Measurements from ENCODE around the gene MYMK. TPM values are rescaled to one million over a fixed set of nuclear protein-coding genes. Genes with fewer than 3 reads are reported as not detected.
A peak's percentile ranks its signal among the peaks of the same experiment; 100 is the strongest.

Gene MYMK
- total and polyA plus RNA-seq, 2 of the 13 experiments (the other 11 are each of a cell fraction or from before 2014, with no cell fraction given): not detected

DNA sequence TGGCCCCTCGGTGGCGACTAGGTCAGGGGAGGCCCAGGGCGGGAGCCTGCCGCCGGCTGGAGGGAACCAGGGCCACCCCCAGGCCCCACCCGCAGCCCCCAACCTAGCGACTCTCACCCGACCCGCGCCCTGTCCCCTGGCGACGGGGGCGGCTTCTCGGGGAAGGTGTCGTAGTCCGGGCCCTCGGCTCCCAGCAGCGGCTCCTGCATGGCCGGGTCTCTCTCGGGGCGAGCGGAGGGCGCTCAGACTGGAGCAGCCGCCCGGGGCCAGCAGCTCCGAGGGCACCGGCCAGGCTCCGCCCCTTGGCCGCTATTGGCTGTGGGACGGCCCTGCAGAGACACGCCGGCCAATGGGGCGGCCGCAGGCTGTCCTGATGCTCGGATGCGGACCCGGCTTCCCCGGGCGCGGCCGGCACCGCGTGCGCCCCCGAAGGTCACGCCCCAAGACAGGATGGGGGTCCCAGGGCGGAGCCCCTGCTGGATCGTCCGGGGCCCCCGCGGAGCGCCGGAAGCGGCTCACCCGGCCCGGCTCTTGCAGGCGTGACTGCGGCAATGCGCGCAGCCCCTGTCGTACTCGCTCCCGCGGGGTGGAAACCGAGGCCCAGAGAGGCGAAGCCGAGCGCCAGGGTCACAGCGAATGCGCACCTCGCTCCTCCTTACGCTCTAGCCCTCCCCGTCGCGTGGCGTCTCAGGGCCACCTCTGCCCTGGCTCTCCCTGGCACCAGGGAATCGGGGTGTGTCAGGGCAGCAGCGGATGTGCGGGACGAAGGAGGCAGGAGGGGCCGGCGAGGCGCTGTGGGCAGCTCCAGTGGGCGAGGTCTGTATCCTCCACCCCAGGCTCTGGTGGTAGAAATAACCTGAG is 45.7 kb downstream of the MYMK start, which contains the start of gene SLC2A6 (continued):
- TF ChIP-seq, protein P1, sequence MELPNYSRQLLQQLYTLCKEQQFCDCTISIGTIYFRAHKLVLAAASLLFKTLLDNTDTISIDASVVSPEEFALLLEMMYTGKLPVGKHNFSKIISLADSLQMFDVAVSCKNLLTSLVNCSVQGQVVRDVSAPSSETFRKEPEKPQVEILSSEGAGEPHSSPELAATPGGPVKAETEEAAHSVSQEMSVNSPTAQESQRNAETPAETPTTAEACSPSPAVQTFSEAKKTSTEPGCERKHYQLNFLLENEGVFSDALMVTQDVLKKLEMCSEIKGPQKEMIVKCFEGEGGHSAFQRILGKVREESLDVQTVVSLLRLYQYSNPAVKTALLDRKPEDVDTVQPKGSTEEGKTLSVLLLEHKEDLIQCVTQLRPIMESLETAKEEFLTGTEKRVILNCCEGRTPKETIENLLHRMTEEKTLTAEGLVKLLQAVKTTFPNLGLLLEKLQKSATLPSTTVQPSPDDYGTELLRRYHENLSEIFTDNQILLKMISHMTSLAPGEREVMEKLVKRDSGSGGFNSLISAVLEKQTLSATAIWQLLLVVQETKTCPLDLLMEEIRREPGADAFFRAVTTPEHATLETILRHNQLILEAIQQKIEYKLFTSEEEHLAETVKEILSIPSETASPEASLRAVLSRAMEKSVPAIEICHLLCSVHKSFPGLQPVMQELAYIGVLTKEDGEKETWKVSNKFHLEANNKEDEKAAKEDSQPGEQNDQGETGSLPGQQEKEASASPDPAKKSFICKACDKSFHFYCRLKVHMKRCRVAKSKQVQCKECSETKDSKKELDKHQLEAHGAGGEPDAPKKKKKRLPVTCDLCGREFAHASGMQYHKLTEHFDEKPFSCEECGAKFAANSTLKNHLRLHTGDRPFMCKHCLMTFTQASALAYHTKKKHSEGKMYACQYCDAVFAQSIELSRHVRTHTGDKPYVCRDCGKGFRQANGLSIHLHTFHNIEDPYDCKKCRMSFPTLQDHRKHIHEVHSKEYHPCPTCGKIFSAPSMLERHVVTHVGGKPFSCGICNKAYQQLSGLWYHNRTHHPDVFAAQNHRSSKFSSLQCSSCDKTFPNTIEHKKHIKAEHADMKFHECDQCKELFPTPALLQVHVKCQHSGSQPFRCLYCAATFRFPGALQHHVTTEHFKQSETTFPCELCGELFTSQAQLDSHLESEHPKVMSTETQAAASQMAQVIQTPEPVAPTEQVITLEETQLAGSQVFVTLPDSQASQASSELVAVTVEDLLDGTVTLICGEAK (IDR thresholded peaks at IDR 0.05): no peak
- TF ChIP-seq, protein P1 (CRISPR knock-in tag; IDR thresholded peaks at IDR 0.05): 0 out of 2 replicates have a peak, but pooled peaks have one; percentile 21
- TF ChIP-seq, protein P2, sequence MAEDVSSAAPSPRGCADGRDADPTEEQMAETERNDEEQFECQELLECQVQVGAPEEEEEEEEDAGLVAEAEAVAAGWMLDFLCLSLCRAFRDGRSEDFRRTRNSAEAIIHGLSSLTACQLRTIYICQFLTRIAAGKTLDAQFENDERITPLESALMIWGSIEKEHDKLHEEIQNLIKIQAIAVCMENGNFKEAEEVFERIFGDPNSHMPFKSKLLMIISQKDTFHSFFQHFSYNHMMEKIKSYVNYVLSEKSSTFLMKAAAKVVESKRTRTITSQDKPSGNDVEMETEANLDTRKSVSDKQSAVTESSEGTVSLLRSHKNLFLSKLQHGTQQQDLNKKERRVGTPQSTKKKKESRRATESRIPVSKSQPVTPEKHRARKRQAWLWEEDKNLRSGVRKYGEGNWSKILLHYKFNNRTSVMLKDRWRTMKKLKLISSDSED (CRISPR knock-in tag; IDR thresholded peaks at IDR 0.05): 0 out of 2 replicates have a peak, but pooled peaks have one; percentile 37
- TF ChIP-seq NFYB (CRISPR knock-in tag; IDR thresholded peaks at IDR 0.05): peak; percentile 92
- peak; percentile 39; the same call in 1 of the 2 replicates for TF ChIP-seq ARHGAP35 (CRISPR knock-in tag; IDR thresholded peaks at IDR 0.05; ENCODE audit: borderline replicate concordance)
- peak; percentile 32; the same call in 1 of the 2 replicates for TF ChIP-seq ZNF547 (CRISPR knock-in tag; IDR thresholded peaks at IDR 0.05)
- TF ChIP-seq POLR2AphosphoS5 (IDR thresholded peaks at IDR 0.05; ENCODE audit: low read depth, low read length): peak; percentile 48; the same call in 1 of the 2 replicates
- TF ChIP-seq DMAP1 (CRISPR knock-in tag; IDR thresholded peaks at IDR 0.05): peak; percentile 18; the same call in 1 of the 2 replicates
- TF ChIP-seq, protein P3, sequence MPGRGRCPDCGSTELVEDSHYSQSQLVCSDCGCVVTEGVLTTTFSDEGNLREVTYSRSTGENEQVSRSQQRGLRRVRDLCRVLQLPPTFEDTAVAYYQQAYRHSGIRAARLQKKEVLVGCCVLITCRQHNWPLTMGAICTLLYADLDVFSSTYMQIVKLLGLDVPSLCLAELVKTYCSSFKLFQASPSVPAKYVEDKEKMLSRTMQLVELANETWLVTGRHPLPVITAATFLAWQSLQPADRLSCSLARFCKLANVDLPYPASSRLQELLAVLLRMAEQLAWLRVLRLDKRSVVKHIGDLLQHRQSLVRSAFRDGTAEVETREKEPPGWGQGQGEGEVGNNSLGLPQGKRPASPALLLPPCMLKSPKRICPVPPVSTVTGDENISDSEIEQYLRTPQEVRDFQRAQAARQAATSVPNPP (CRISPR knock-in tag; IDR thresholded peaks at IDR 0.05): peak; percentile 68; the same call in 1 of the 2 replicates
- peak; percentile 52; the same call in 1 of the 2 replicates for TF ChIP-seq HDAC1 (CRISPR knock-in tag; IDR thresholded peaks at IDR 0.05)
- TF ChIP-seq MLLT10 (CRISPR knock-in tag; IDR thresholded peaks at IDR 0.05): no peak
- TF ChIP-seq ATF7 (IDR thresholded peaks at IDR 0.05): no peak
- 0 out of 2 replicates have a peak, but pooled peaks have one; percentile 26 for TF ChIP-seq ATF7 (CRISPR knock-in tag; IDR thresholded peaks at IDR 0.05)
- 0 out of 2 replicates have a peak, but pooled peaks have one; percentile 34 for TF ChIP-seq TSC22D2 (CRISPR knock-in tag; IDR thresholded peaks at IDR 0.05; ENCODE audit: borderline replicate concordance)
- TF ChIP-seq NFKB2 (CRISPR knock-in tag; IDR thresholded peaks at IDR 0.05; ENCODE audit: borderline replicate concordance): peak; percentile 78; the same call in 1 of the 2 replicates
